A673 (cell line): Measurements from ENCODE around the gene SRGAP2B.
"Not testable (repeated sequence)": the region's sequence is repeated elsewhere in the genome, so short reads cannot be mapped to it uniquely, and the experiment has no call there.

ENCODE experiments used
- EZH2 ChIP-seq: fragments of 200-600 bp; sonication (generic); IDR thresholded peaks from 2 replicates; pipeline ENCODE4 v1.6.1; 2017; ENCODE audit warnings: borderline replicate concordance, low read depth, mild to moderate bottlenecking, mixed read lengths, antibody characterized with exemption, low read length; ENCODE audit not compliant: poor library complexity, severe bottlenecking
- TF ChIP-seq, protein P1 (sequence below): fragments of 300-800, 200-600 bp; sonication (generic); conservative IDR thresholded peaks from 2 replicates; pipeline ENCODE4 v1.5.1; 2017; ENCODE audit warnings: low read depth, mild to moderate bottlenecking, antibody characterized with exemption, low read length, moderate library complexity, mixed read lengths

DNA sequence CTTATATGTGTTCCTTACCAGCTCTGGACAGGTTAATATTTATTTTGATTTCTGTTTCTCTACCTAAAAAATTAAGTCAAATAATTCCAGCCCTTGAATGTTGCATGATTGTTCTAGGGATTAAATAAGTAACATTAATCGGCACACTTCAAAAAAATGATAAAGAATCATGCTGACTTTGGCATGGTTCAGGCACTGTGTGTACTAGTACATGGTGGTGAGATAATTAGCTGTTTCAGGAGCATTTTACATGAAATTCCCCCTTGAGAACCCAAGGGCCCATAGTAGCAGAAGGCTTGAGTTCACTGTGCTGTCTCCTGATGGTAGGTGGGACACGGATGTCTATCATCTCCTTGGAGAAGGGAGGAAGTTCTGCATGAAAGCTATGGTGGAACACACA lies 45.4 kb upstream of the SRGAP2B start:
- TF ChIP-seq, protein P1, sequence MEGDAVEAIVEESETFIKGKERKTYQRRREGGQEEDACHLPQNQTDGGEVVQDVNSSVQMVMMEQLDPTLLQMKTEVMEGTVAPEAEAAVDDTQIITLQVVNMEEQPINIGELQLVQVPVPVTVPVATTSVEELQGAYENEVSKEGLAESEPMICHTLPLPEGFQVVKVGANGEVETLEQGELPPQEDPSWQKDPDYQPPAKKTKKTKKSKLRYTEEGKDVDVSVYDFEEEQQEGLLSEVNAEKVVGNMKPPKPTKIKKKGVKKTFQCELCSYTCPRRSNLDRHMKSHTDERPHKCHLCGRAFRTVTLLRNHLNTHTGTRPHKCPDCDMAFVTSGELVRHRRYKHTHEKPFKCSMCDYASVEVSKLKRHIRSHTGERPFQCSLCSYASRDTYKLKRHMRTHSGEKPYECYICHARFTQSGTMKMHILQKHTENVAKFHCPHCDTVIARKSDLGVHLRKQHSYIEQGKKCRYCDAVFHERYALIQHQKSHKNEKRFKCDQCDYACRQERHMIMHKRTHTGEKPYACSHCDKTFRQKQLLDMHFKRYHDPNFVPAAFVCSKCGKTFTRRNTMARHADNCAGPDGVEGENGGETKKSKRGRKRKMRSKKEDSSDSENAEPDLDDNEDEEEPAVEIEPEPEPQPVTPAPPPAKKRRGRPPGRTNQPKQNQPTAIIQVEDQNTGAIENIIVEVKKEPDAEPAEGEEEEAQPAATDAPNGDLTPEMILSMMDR = not testable (repeated sequence)
- TF ChIP-seq EZH2 = not testable (repeated sequence)
